Middle frontal gyrus (tissue), 1 donor: ENCODE results near the gene MYH9.
A peak's percentile ranks its signal among the peaks of the same experiment; 100 is the strongest.

Source experiments
- DNase-seq: peaks from one replicate; pipeline ENCODE4 v3.0.0-alpha.2; 2015; ENCODE audit warnings: low spot score; ENCODE audit errors: extremely low spot score

MYH9 gene

GRCh38 chr22:36369004-36369921 lies 18.5 kb downstream of the MYH9 start:
- peak; percentile 8 for DNase-seq

GRCh38 chr22:36368359-36368983 lies 19.3 kb downstream of the MYH9 start:
- no peak for DNase-seq

GRCh38 chr22:36367479-36367878 lies 20.3 kb downstream of the MYH9 start:
- no peak for DNase-seq

- no peak for DNase-seq
Observed at GRCh38 chr22:36367066-36367465, 20.7 kb downstream of the MYH9 start.

- DNase-seq = no peak
Observed at GRCh38 chr22:36366291-36366708, 21.5 kb downstream of the MYH9 start.

- no peak for DNase-seq
Observed at GRCh38 chr22:36365020-36365411, 22.8 kb downstream of the MYH9 start.

GRCh38 chr22:36364255-36365019 lies 23.3 kb downstream of the MYH9 start:
- no peak for DNase-seq

GRCh38 chr22:36363349-36363981 lies 24.3 kb downstream of the MYH9 start:
- no peak for DNase-seq

- no peak for DNase-seq
Observed at GRCh38 chr22:36362932-36363331, 24.8 kb downstream of the MYH9 start.

- DNase-seq = no peak
Observed at GRCh38 chr22:36362075-36362474, 25.7 kb downstream of the MYH9 start.

- DNase-seq = no peak
Observed at GRCh38 chr22:36360871-36361383, 26.8 kb downstream of the MYH9 start.

GRCh38 chr22:36360011-36360410 lies 27.8 kb downstream of the MYH9 start:
- no peak for DNase-seq

GRCh38 chr22:36359470-36359996 lies 28.2 kb downstream of the MYH9 start:
- no peak for DNase-seq

- no peak for DNase-seq
Observed at GRCh38 chr22:36358533-36359469, 29.0 kb downstream of the MYH9 start.

- DNase-seq = no peak
Observed at GRCh38 chr22:36356708-36357624, 30.8 kb downstream of the MYH9 start.

- DNase-seq = no peak
Observed at GRCh38 chr22:36355894-36356293, 31.9 kb downstream of the MYH9 start.

GRCh38 chr22:36355362-36355761 lies 32.4 kb downstream of the MYH9 start:
- no peak for DNase-seq

- DNase-seq = no peak
Observed at GRCh38 chr22:36352803-36353507, 34.8 kb downstream of the MYH9 start.
